Trophoblast cell (in vitro differentiated cells and primary cell): ENCODE data around the gene FOXRED1.
A peak's percentile ranks its signal among the peaks of the same experiment; 100 is the strongest.

Experiments used
- DNase-seq, 2 donors: peaks; one replicate each; pipeline ENCODE4 v3.0.0-alpha.2; 2016
- H2AFZ ChIP-seq: 2 replicates; pipeline ENCODE4 v1.6.1; 2013; ENCODE audit warnings: low read length, moderate library complexity, mild to moderate bottlenecking; ENCODE audit not compliant: insufficient read depth, poor library complexity
- H2AK5ac ChIP-seq: 2 replicates; pipeline ENCODE4 v1.6.1; 2013; ENCODE audit warnings: mild to moderate bottlenecking, low read length
- H2BK120ac ChIP-seq: 2 replicates; pipeline ENCODE4 v1.6.1; 2013; ENCODE audit warnings: low read length, mild to moderate bottlenecking, moderate library complexity; ENCODE audit not compliant: insufficient read depth, poor library complexity
- H2BK12ac ChIP-seq: 2 replicates; pipeline ENCODE4 v1.6.1; 2013; ENCODE audit warnings: mild to moderate bottlenecking, low read length, moderate library complexity
- H2BK5ac ChIP-seq: 2 replicates; pipeline ENCODE4 v1.6.1; 2013; ENCODE audit warnings: low read length, low read depth, moderate library complexity, mild to moderate bottlenecking; ENCODE audit not compliant: poor library complexity
- H3K14ac ChIP-seq: 2 replicates; pipeline ENCODE4 v1.6.1; 2013; ENCODE audit warnings: mild to moderate bottlenecking, low read length
- H3K18ac ChIP-seq: 2 replicates; pipeline ENCODE4 v1.6.1; 2013; ENCODE audit warnings: mild to moderate bottlenecking, low read length
- H3K23ac ChIP-seq: 2 replicates; pipeline ENCODE4 v1.6.1; 2013; ENCODE audit warnings: low read length
- H3K27ac ChIP-seq: 2 replicates; pipeline ENCODE4 v1.5.1; 2013; ENCODE audit warnings: low read depth, mild to moderate bottlenecking, inconsistent platforms, low read length, moderate library complexity
- H3K27me3 ChIP-seq: 2 replicates; pipeline ENCODE4 v1.6.1; 2013; ENCODE audit warnings: inconsistent platforms, mild to moderate bottlenecking, low read length, moderate library complexity; ENCODE audit not compliant: insufficient read depth
- H3K36me3 ChIP-seq, 2 experiments: 1 replicate in 1 of 2; 2 replicates in 1 of 2; pipeline ENCODE4 v1.6.1; 2013; ENCODE audit warnings: low read length in 2 of 2, mild to moderate bottlenecking in 2 of 2, moderate library complexity in 1 of 2; ENCODE audit not compliant: insufficient read depth in 2 of 2, control insufficient read depth in 1 of 2
- H3K4ac ChIP-seq: 2 replicates; pipeline ENCODE4 v1.6.1; 2013; ENCODE audit warnings: low read depth, mild to moderate bottlenecking, low read length, moderate library complexity
- H3K4me1 ChIP-seq, 2 experiments: 1 replicate in 1 of 2; 2 replicates in 1 of 2; pipeline ENCODE4 v1.6.1; 2013; ENCODE audit warnings: low read length in 2 of 2, mild to moderate bottlenecking in 2 of 2, moderate library complexity in 1 of 2; ENCODE audit not compliant: insufficient read depth in 2 of 2, control insufficient read depth in 1 of 2
- H3K4me2 ChIP-seq: 2 replicates; pipeline ENCODE4 v1.6.1; 2013; ENCODE audit warnings: inconsistent platforms, mild to moderate bottlenecking, low read length, moderate library complexity
- H3K4me3 ChIP-seq: 2 replicates; pipeline ENCODE4 v1.5.1; 2013; ENCODE audit warnings: mild to moderate bottlenecking, low read depth, low read length, inconsistent platforms
- H3K79me1 ChIP-seq: one replicate; pipeline ENCODE4 v1.6.1; 2013; ENCODE audit warnings: low read length
- H3K79me2 ChIP-seq: 2 replicates; pipeline ENCODE4 v1.6.1; 2013; ENCODE audit warnings: low read length, mild to moderate bottlenecking; ENCODE audit not compliant: control insufficient read depth, insufficient read depth, poor library complexity
- H3K9ac ChIP-seq: 2 replicates; pipeline ENCODE4 v1.6.1; 2013; ENCODE audit warnings: mild to moderate bottlenecking, low read length
- H3K9me3 ChIP-seq: 2 replicates; pipeline ENCODE4 v1.6.1; 2013; ENCODE audit warnings: low read depth, mild to moderate bottlenecking, control low read depth, inconsistent platforms, low read length; ENCODE audit not compliant: insufficient read depth
- H4K12ac ChIP-seq: 2 replicates; pipeline ENCODE4 v1.6.1; 2013; ENCODE audit warnings: low read depth, mild to moderate bottlenecking, low read length, moderate library complexity
- H4K8ac ChIP-seq: 2 replicates; pipeline ENCODE4 v1.6.1; 2013; ENCODE audit warnings: low read depth, mild to moderate bottlenecking, low read length, moderate library complexity
- H4K91ac ChIP-seq: one replicate; pipeline ENCODE4 v1.6.1; 2013; ENCODE audit warnings: low read depth, mild to moderate bottlenecking, low read length, moderate library complexity
- WGBS: extraction: QIAGEN DNeasy Blood & Tissue Kit; methylation state at CpG from one replicate; pipeline ENCODE4 v1.1.7; 2013; ENCODE audit warnings: missing lambda C conversion rate; ENCODE audit not compliant: insufficient read length, insufficient coverage; ENCODE audit errors: extremely low coverage; 5-methylcytosine and 5-hydroxymethylcytosine counted together

FOXRED1 gene

DNA sequence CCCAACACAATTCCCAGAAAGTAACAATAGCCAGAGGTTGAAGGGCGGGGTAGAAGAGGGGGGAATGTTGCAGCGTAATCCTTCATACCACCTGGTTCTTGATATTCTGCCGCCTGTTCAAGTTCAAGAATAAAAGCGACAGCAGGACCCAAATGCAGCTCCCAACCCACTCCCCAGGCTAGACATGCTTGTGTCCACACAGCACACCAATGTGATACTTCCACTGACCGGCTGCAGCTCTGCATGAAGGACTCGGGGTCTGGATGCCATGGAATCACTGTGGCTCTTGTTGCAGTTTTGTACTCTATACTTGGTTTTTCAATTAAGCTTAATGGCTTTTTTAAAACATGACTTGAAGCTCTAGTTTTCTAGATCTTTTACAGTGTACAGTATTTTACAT is 6.7 kb upstream of the FOXRED1 start:
- Histone ChIP-seq H4K91ac (no peak overlapping the region), H4K8ac (no peak overlapping the region), H3K79me1 (no peaks in the 10 kb centered on the region), H4K12ac (no peak overlapping the region), H3K79me2 (no peaks in the 10 kb centered on the region), H3K36me3 (peaks cover 40 to 58% of the 10 kb centered on the region in 2 experiments), H2BK12ac (no peak overlapping the region), H3K9me3 (no peaks in the 10 kb centered on the region), H3K4ac (no peak overlapping the region), H3K23ac (no peak overlapping the region), H3K27me3 (no peaks in the 10 kb centered on the region), H2AK5ac (no peak overlapping the region), H2BK120ac (no peak overlapping the region), H2AFZ (no peak overlapping the region), H2BK5ac (no peak overlapping the region), H3K18ac (no peak overlapping the region), H3K9ac (no peak overlapping the region), H3K4me3 (no peak overlapping the region), H3K4me2 (no peak overlapping the region), H3K4me1 (no peaks in the 10 kb centered on the region), H3K14ac (no peak overlapping the region), H3K27ac (no peak overlapping the region)
- WGBS: no CpG with 5 or more reads among the region's 6 CpGs
- no peak for DNase-seq

DNA sequence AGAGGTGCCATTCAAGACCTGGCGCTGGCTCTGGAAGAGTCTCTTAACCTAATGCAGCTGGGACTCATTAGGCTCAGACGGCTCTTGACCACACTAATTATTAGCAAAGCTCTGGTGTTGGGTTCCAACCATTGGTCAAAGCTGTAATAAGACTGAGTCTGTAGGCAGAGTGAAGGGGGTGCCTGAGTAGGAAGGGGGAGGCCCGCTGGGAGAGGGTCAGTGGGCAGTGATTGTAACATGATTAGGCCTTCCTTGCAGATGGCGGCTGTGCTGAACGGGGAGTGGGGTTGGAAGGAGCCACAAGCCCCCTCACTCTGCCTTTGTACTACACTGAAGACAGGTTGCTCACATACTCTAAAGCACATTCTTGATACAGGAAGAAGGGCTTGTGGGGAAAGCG is 5.5 kb upstream of the FOXRED1 start:
- Histone ChIP-seq H3K14ac (no peak overlapping the region), H3K36me3 (peaks cover 40 to 56% of the 10 kb centered on the region in 2 experiments), H3K79me1 (peaks cover 2% of the 10 kb centered on the region), H2BK5ac (no peak overlapping the region), H3K9ac (no peak overlapping the region), H3K23ac (no peak overlapping the region), H4K12ac (no peak overlapping the region), H3K18ac (no peak overlapping the region), H4K91ac (no peak overlapping the region), H3K9me3 (no peaks in the 10 kb centered on the region), H3K27me3 (no peaks in the 10 kb centered on the region), H3K4me1 (peaks cover 4 to 5% of the 10 kb centered on the region in 2 experiments), H3K4me2 (no peak overlapping the region), H2BK12ac (no peak overlapping the region), H3K27ac (no peak overlapping the region), H2BK120ac (no peak overlapping the region), H2AFZ (no peak overlapping the region), H3K4ac (no peak overlapping the region), H3K4me3 (no peak overlapping the region), H2AK5ac (no peak overlapping the region), H3K79me2 (peaks cover 7% of the 10 kb centered on the region), H4K8ac (no peak overlapping the region)
- DNase-seq: no peak
- no CpG with 5 or more reads among the region's 6 CpGs for WGBS

DNA sequence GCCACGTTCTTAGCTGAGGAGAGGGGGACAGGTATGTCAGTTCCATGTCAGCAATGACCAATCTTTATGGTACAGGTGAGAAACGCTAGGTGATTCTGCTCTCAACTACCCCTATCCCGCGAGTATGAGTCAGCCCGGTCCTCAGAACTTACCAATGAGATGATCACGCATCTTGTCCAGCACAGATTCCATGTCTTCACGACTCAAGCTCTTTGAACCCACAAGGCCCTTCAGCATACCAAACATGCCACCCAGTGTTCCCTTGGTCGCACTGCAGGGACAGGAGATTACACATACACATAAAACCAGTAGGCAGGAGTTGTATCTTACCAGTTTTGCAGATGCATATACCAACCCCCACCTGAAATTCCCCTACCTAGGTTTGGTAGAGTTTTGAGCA is 3.1 kb upstream of the FOXRED1 start:
- Histone ChIP-seq H3K79me1 (peaks cover 7% of the 10 kb centered on the region), H4K12ac (no peak overlapping the region), H2AFZ (no peak overlapping the region), H3K27ac (no peak overlapping the region), H3K9ac (no peak overlapping the region), H2BK12ac (no peak overlapping the region), H3K4me1 (peaks cover 9% of the 10 kb centered on the region in 2 experiments), H3K4me3 (no peak overlapping the region), H3K14ac (no peak overlapping the region), H3K79me2 (peaks cover 12% of the 10 kb centered on the region), H3K23ac (no peak overlapping the region), H4K91ac (no peak overlapping the region), H3K4ac (no peak overlapping the region), H2BK5ac (no peak overlapping the region), H2AK5ac (no peak overlapping the region), H3K18ac (no peak overlapping the region), H2BK120ac (no peak overlapping the region), H3K27me3 (no peaks in the 10 kb centered on the region), H3K9me3 (no peaks in the 10 kb centered on the region), H3K36me3 (peaks cover 40 to 55% of the 10 kb centered on the region in 2 experiments), H3K4me2 (no peak overlapping the region), H4K8ac (no peak overlapping the region)
- peak; percentile 79 to 88 for DNase-seq
- no CpG with 5 or more reads among the region's 8 CpGs for WGBS

DNA sequence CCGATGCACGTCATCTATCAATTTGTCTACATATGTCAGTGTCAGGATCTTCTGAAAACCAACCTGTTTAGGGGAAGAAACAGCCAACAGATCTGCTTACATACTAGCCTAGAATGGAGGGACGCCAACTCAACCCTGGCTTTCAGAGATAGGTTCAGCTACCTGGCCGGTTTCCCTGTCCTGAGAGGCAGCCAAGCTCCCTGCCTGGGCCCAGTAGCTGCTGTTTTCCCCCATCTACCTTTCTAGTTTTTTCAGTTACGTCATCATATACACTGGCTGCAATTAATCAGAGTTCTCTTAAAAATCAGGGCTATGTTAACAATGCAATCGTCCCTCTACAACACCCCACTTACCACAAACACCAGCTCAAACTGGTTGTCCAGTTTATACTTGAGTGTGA is 1.3 kb upstream of the FOXRED1 start:
- no peak overlapping the region for H4K91ac ChIP-seq
- no peak overlapping the region for H2AFZ ChIP-seq
- WGBS: no CpG with 5 or more reads among the region's 6 CpGs
- no peak overlapping the region for H4K12ac ChIP-seq
- H3K9ac ChIP-seq: peak overlapping the region; percentile 99
- DNase-seq: no peak
- H3K23ac ChIP-seq: no peak overlapping the region
- H3K36me3 ChIP-seq: peaks cover 37 to 57% of the 10 kb centered on the region in 2 experiments
- peak overlapping the region; percentile 86 for H3K4me2 ChIP-seq
- H3K14ac ChIP-seq: peak overlapping the region; percentile 7
- no peak overlapping the region for H2BK5ac ChIP-seq
- peak overlapping the region; percentile 2 for H2AK5ac ChIP-seq
- no peaks in the 10 kb centered on the region for H3K27me3 ChIP-seq
- H3K4ac ChIP-seq: peak overlapping the region; percentile 87
- H3K27ac ChIP-seq: no peak overlapping the region
- H4K8ac ChIP-seq: peak overlapping the region; percentile 50
- H3K4me1 ChIP-seq: peaks cover 9% of the 10 kb centered on the region in 2 experiments
- H3K18ac ChIP-seq: no peak overlapping the region
- no peak overlapping the region for H2BK12ac ChIP-seq
- peak overlapping the region; percentile 98 for H3K4me3 ChIP-seq
- peaks cover 7% of the 10 kb centered on the region for H3K79me1 ChIP-seq
- no peak overlapping the region for H2BK120ac ChIP-seq
- H3K9me3 ChIP-seq: no peaks in the 10 kb centered on the region
- peaks cover 12% of the 10 kb centered on the region for H3K79me2 ChIP-seq
